ENCODE measurements around the gene MLPH. TPM values are rescaled to one million over a fixed set of nuclear protein-coding genes. Genes with fewer than 3 reads are reported as not detected.

Gene MLPH
- total RNA-seq, 2 experiments from 2014 or later, result 0.39 TPM; not detected in 1

- peaks cover 4% of the 10 kb centered on the region for H3K4me1 ChIP-seq (ENCODE audit: insufficient read depth, low read length)
- no peak overlapping the region for H3K27ac Mint-ChIP-seq
- H3K36me3 Mint-ChIP-seq (ENCODE audit: low read depth), result no peaks in the 10 kb centered on the region
- no peak for ATAC-seq (ENCODE audit: poor library complexity)
- no peak for DNase-seq
- intact Hi-C loops (cut with DNase I, micrococcal nuclease), result no loop called here
- peaks cover 0 to 16% of the 10 kb centered on the region in 2 experiments for H3K9me3 ChIP-seq (ENCODE audit: control insufficient read depth in 1 of 2, insufficient read depth in 1 of 2, low read length in 2 of 2)
- peaks cover 4% of the 10 kb centered on the region for H3K4me1 Mint-ChIP-seq (ENCODE audit: low read depth)
- no peak overlapping the region for H3K4me3 ChIP-seq (ENCODE audit: low read length)
- ChIA-PET POLR2A (no interaction called here), CTCF (no interaction called here)
- no peak overlapping the region for H3K4me3 Mint-ChIP-seq
- H3K9me3 Mint-ChIP-seq, result no peaks in the 10 kb centered on the region
- H3K27ac ChIP-seq (ENCODE audit: low read depth in 1 of 2, low read length in 2 of 2), result no peak overlapping the region
- TF ChIP-seq CTCF (IDR thresholded peaks at IDR 0.05), result no peak
- H3K27me3 Mint-ChIP-seq, result peaks cover 60% of the 10 kb centered on the region
- H3K27me3 ChIP-seq (ENCODE audit: control insufficient read depth in 1 of 2, insufficient read depth in 2 of 2, low read length in 2 of 2), result peaks cover 34 to 45% of the 10 kb centered on the region in 2 experiments
- H3K36me3 ChIP-seq (ENCODE audit: insufficient read depth, low read length), result no peaks in the 10 kb centered on the region
Measured at GRCh38 chr2:237485304-237485703, 1.7 kb upstream of the MLPH start.

GRCh38 chr2:237485844-237486243, 1.2 kb upstream of the MLPH start:
- Mint-ChIP-seq H3K4me3 (no peak overlapping the region), H3K27me3 (peaks cover 66% of the 10 kb centered on the region), H3K27ac (no peak overlapping the region), H3K9me3 (no peaks in the 10 kb centered on the region), H3K4me1 (ENCODE audit: low read depth) (peaks cover 4% of the 10 kb centered on the region), H3K36me3 (ENCODE audit: low read depth) (no peaks in the 10 kb centered on the region)
- no peaks in the 10 kb centered on the region for H3K36me3 ChIP-seq (ENCODE audit: insufficient read depth, low read length)
- ChIA-PET CTCF (no interaction called here), POLR2A (no interaction called here)
- intact Hi-C loops (cut with DNase I, micrococcal nuclease), result no loop called here
- peaks cover 3 to 16% of the 10 kb centered on the region in 2 experiments for H3K9me3 ChIP-seq (ENCODE audit: control insufficient read depth in 1 of 2, insufficient read depth in 1 of 2, low read length in 2 of 2)
- ATAC-seq (ENCODE audit: poor library complexity) (no peak), DNase-seq (no peak)
- H3K4me1 ChIP-seq (ENCODE audit: insufficient read depth, low read length), result peaks cover 4% of the 10 kb centered on the region
- H3K27me3 ChIP-seq (ENCODE audit: control insufficient read depth in 1 of 2, insufficient read depth in 2 of 2, low read length in 2 of 2), result peaks cover 31 to 45% of the 10 kb centered on the region in 2 experiments
- no peak overlapping the region for H3K4me3 ChIP-seq (ENCODE audit: low read length)
- TF ChIP-seq CTCF (IDR thresholded peaks at IDR 0.05), result no peak
- no peak overlapping the region for H3K27ac ChIP-seq (ENCODE audit: low read depth in 1 of 2, low read length in 2 of 2)

GRCh38 chr2:237486334-237486818, 675 bp upstream of the MLPH start:
- Histone ChIP-seq H3K36me3 (ENCODE audit: insufficient read depth, low read length) (no peaks in the 10 kb centered on the region), H3K9me3 (ENCODE audit: control insufficient read depth in 1 of 2, insufficient read depth in 1 of 2, low read length in 2 of 2) (peaks cover 8 to 20% of the 10 kb centered on the region in 2 experiments), H3K4me1 (ENCODE audit: insufficient read depth, low read length) (peaks cover 4% of the 10 kb centered on the region), H3K27ac (ENCODE audit: low read depth in 1 of 2, low read length in 2 of 2) (no peak overlapping the region), H3K4me3 (ENCODE audit: low read length) (no peak overlapping the region), H3K27me3 (ENCODE audit: control insufficient read depth in 1 of 2, insufficient read depth in 2 of 2, low read length in 2 of 2) (peaks cover 31 to 45% of the 10 kb centered on the region in 2 experiments)
- peaks cover 4% of the 10 kb centered on the region for H3K4me1 Mint-ChIP-seq (ENCODE audit: low read depth)
- intact Hi-C loops (cut with DNase I, micrococcal nuclease), result no loop called here
- peaks cover 64% of the 10 kb centered on the region for H3K27me3 Mint-ChIP-seq
- ChIA-PET POLR2A (no interaction called here), CTCF (no interaction called here)
- H3K27ac Mint-ChIP-seq, result no peak overlapping the region
- no peaks in the 10 kb centered on the region for H3K36me3 Mint-ChIP-seq (ENCODE audit: low read depth)
- no peak for TF ChIP-seq CTCF (IDR thresholded peaks at IDR 0.05)
- DNase-seq (no peak), ATAC-seq (ENCODE audit: poor library complexity) (no peak)
- no peak overlapping the region for H3K4me3 Mint-ChIP-seq
- peaks cover 4% of the 10 kb centered on the region for H3K9me3 Mint-ChIP-seq
